DMS79 (cell line): ENCODE results near the gene LRFN4.

Experiments
- DNase-seq: peaks from one replicate; lab custom pipeline; 2025; lab: John Stamatoyannopoulos, UW

The LRFN4 gene

GRCh38 chr11:66870616-66871520, 14.0 kb downstream of the LRFN4 start:
- no peak for DNase-seq

GRCh38 chr11:66871521-66871901, 14.6 kb downstream of the LRFN4 start:
- DNase-seq = no peak

- no peak for DNase-seq
Measured at GRCh38 chr11:66874232-66874631, 17.4 kb downstream of the LRFN4 start.

GRCh38 chr11:66875378-66875777, 18.5 kb downstream of the LRFN4 start:
- no peak for DNase-seq

- no peak for DNase-seq
Measured at GRCh38 chr11:66877588-66878385, 20.9 kb downstream of the LRFN4 start.

- DNase-seq = peak; percentile 32
Measured at GRCh38 chr11:66878474-66878873, 21.6 kb downstream of the LRFN4 start.

GRCh38 chr11:66879000-66879399, 22.1 kb downstream of the LRFN4 start:
- DNase-seq = no peak

- no peak for DNase-seq
Measured at GRCh38 chr11:66879583-66879982, 22.7 kb downstream of the LRFN4 start.

- DNase-seq = no peak
Measured at GRCh38 chr11:66879999-66880398, 23.1 kb downstream of the LRFN4 start.

- peak; percentile 92 for DNase-seq
Measured at GRCh38 chr11:66880496-66881450, 23.9 kb downstream of the LRFN4 start.

- peak; percentile 73 for DNase-seq
Measured at GRCh38 chr11:66881451-66881835, 24.6 kb downstream of the LRFN4 start.

GRCh38 chr11:66881927-66882452, 25.1 kb downstream of the LRFN4 start:
- DNase-seq = peak; percentile 71

GRCh38 chr11:66882561-66883015, 25.7 kb downstream of the LRFN4 start:
- peak; percentile 68 for DNase-seq

- peak; percentile 71 for DNase-seq
Measured at GRCh38 chr11:66883016-66883965, 26.4 kb downstream of the LRFN4 start.

GRCh38 chr11:66884443-66884842, 27.6 kb downstream of the LRFN4 start:
- no peak for DNase-seq

GRCh38 chr11:66885469-66885868, 28.6 kb downstream of the LRFN4 start:
- DNase-seq = no peak

GRCh38 chr11:66885950-66886440, 29.1 kb downstream of the LRFN4 start:
- no peak for DNase-seq

- DNase-seq = no peak
Measured at GRCh38 chr11:66886671-66887221, 29.9 kb downstream of the LRFN4 start.

GRCh38 chr11:66887526-66887925, 30.7 kb downstream of the LRFN4 start:
- no peak for DNase-seq

GRCh38 chr11:66888282-66888681, 31.4 kb downstream of the LRFN4 start:
- no peak for DNase-seq
